IMR-90 (cell line): ENCODE data around the gene UBE2QL1. TPM values are rescaled to one million over a fixed set of nuclear protein-coding genes. Genes with fewer than 3 reads are reported as not detected.

Experiments used
- ATAC-seq: fragments of 200-7000 bp; cut with Tn5 transposase; 2 replicates; pipeline ENCODE4 v1.9.1; 2020; ENCODE audit warnings: low read depth, mild to moderate bottlenecking, moderate library complexity
- BruUV-seq: library from RNA; stranded (reverse); fragments of 400-500 nt; replicated peaks from 2 replicates; lab custom pipeline; 2021; lab: Mats Ljungman, UMichigan
- CTCF ChIA-PET: fragments of 300-600 bp; formaldehyde crosslinking; extraction: SDS; loops from one replicate; lab custom pipeline; 2021; ENCODE audit warnings: antibody characterized with exemption; lab: Yijun Ruan, JAX
- POLR2A ChIA-PET: fragments of 300-600 bp; sonication (Branson Sonifier 250); formaldehyde crosslinking; loops from one replicate; lab custom pipeline; 2022; ENCODE audit warnings: antibody characterized with exemption; ENCODE audit not compliant: unreplicated experiment; lab: Charles Lee
- DNase-seq: peaks from one replicate; pipeline ENCODE4 v3.0.0; 2013
- H2AFZ ChIP-seq: replicated peaks from 2 replicates; pipeline ENCODE3; 2013; ENCODE audit warnings: low read length, mild to moderate bottlenecking; ENCODE audit not compliant: poor library complexity
- H2AK5ac ChIP-seq: 2 replicates; pipeline ENCODE4 v1.6.1; 2013; ENCODE audit warnings: low read depth, low read length, inconsistent platforms
- H2AK9ac ChIP-seq: replicated peaks from 2 replicates; pipeline ENCODE3; 2013; ENCODE audit warnings: mild to moderate bottlenecking, low read depth, low read length, moderate library complexity; ENCODE audit not compliant: poor library complexity
- H2BK120ac ChIP-seq: 2 replicates; pipeline ENCODE4 v1.6.1; 2013; ENCODE audit warnings: low read depth, low read length, inconsistent platforms
- H2BK15ac ChIP-seq: 3 replicates; pipeline ENCODE4 v1.6.1; 2013; ENCODE audit warnings: low read depth, low read length, inconsistent platforms
- H2BK20ac ChIP-seq: 2 replicates; pipeline ENCODE4 v1.6.1; 2013; ENCODE audit warnings: low read depth, mild to moderate bottlenecking, inconsistent platforms, low read length, moderate library complexity
- H2BK5ac ChIP-seq: 2 replicates; pipeline ENCODE4 v1.6.1; 2013; ENCODE audit warnings: mild to moderate bottlenecking, low read depth, low read length, inconsistent platforms; ENCODE audit not compliant: poor library complexity, severe bottlenecking
- H3K14ac ChIP-seq: replicated peaks from 2 replicates; pipeline ENCODE4 v1.6.1; 2013; ENCODE audit warnings: low read depth, low read length, inconsistent platforms
- H3K18ac ChIP-seq: 2 replicates; pipeline ENCODE4 v1.6.1; 2013; ENCODE audit warnings: low read depth, low read length, control low read depth
- H3K23ac ChIP-seq: 2 replicates; pipeline ENCODE4 v1.6.1; 2013; ENCODE audit warnings: low read depth, low read length, inconsistent platforms
- H3K27ac ChIP-seq: 2 replicates; pipeline ENCODE4 v1.5.1; 2013; ENCODE audit warnings: mild to moderate bottlenecking, control low read depth, low read length; ENCODE audit not compliant: insufficient read depth
- H3K27me3 ChIP-seq: 2 replicates; pipeline ENCODE4 v1.6.1; 2013; ENCODE audit warnings: low read length; ENCODE audit not compliant: control insufficient read depth, insufficient read depth
- H3K36me3 ChIP-seq: 2 replicates; pipeline ENCODE4 v1.6.1; 2013; ENCODE audit warnings: low read length, mixed read lengths; ENCODE audit not compliant: control insufficient read depth, insufficient read depth
- H3K4ac ChIP-seq: 2 replicates; pipeline ENCODE4 v1.6.1; 2013; ENCODE audit warnings: low read depth, low read length, inconsistent platforms
- H3K4me1 ChIP-seq: 2 replicates; pipeline ENCODE4 v1.6.1; 2013; ENCODE audit warnings: low read length, mixed read lengths; ENCODE audit not compliant: control insufficient read depth, insufficient read depth
- H3K4me2 ChIP-seq: 2 replicates; pipeline ENCODE4 v1.6.1; 2013; ENCODE audit warnings: low read depth, mild to moderate bottlenecking, control low read depth, low read length, moderate library complexity
- H3K4me3 ChIP-seq: 2 replicates; pipeline ENCODE4 v1.5.1; 2013; ENCODE audit warnings: low read depth, mild to moderate bottlenecking, control low read depth, low read length, moderate library complexity; ENCODE audit not compliant: insufficient read depth
- H3K56ac ChIP-seq: 2 replicates; pipeline ENCODE4 v1.6.1; 2013; ENCODE audit warnings: low read length, inconsistent platforms; ENCODE audit not compliant: insufficient read depth; ENCODE audit errors: extremely low read depth
- H3K79me1 ChIP-seq, 2 experiments: 2 replicates each; pipeline ENCODE4 v1.6.1; 2013; ENCODE audit warnings: low read length in 2 of 2, inconsistent platforms in 1 of 2, low read depth in 1 of 2
- H3K9ac ChIP-seq: 2 replicates; pipeline ENCODE4 v1.6.1; 2013; ENCODE audit warnings: low read depth, low read length, control low read depth
- H3K9me1 ChIP-seq: 2 replicates; pipeline ENCODE4 v1.6.1; 2013; ENCODE audit warnings: low read length, inconsistent platforms; ENCODE audit not compliant: insufficient read depth
- H3K9me3 ChIP-seq: 2 replicates; pipeline ENCODE4 v1.6.1; 2013; ENCODE audit warnings: low read length; ENCODE audit not compliant: control insufficient read depth, insufficient read depth
- H4K20me1 ChIP-seq: 2 replicates; pipeline ENCODE4 v1.6.1; 2013; ENCODE audit warnings: low read length, inconsistent platforms; ENCODE audit not compliant: insufficient read depth
- H4K5ac ChIP-seq: 2 replicates; pipeline ENCODE4 v1.6.1; 2013; ENCODE audit warnings: mild to moderate bottlenecking, low read depth, low read length, control low read depth
- H4K8ac ChIP-seq, 2 experiments: 2 replicates each; pipeline ENCODE4 v1.6.1; 2013; ENCODE audit warnings: low read depth in 2 of 2, low read length in 2 of 2, control low read depth in 1 of 2, inconsistent platforms in 1 of 2
- H4K91ac ChIP-seq: 2 replicates; pipeline ENCODE4 v1.6.1; 2013; ENCODE audit warnings: low read depth, low read length, inconsistent platforms; ENCODE audit not compliant: insufficient read depth
- BHLHE40 ChIP-seq: fragments of 150-350 bp; IDR thresholded peaks from 2 replicates; pipeline ENCODE4 v1.6.1; 2016; ENCODE audit warnings: mild to moderate bottlenecking, low read depth, low read length
- CEBPB ChIP-seq: IDR thresholded peaks from 2 replicates; pipeline ENCODE4 v1.6.1; 2012; ENCODE audit warnings: low read depth, low read length, improper control_type of control experiment
- CHD1 ChIP-seq: IDR thresholded peaks from 2 replicates; pipeline ENCODE4 v1.6.1; 2012; ENCODE audit warnings: low read depth, low read length, improper control_type of control experiment
- FOS ChIP-seq: fragments of 150-350 bp; IDR thresholded peaks from 2 replicates; pipeline ENCODE4 v1.6.1; 2016; ENCODE audit warnings: low read depth, low read length
- MAFK ChIP-seq: IDR thresholded peaks from 2 replicates; pipeline ENCODE4 v1.6.1; 2012; ENCODE audit warnings: low read depth, low read length, improper control_type of control experiment
- MAZ ChIP-seq: IDR thresholded peaks from 2 replicates; pipeline ENCODE4 v1.6.1; 2012; ENCODE audit warnings: low read depth, mild to moderate bottlenecking, low read length, improper control_type of control experiment, moderate library complexity, borderline replicate concordance
- MXI1 ChIP-seq: IDR thresholded peaks from 2 replicates; pipeline ENCODE4 v1.6.1; 2012; ENCODE audit warnings: low read depth, mild to moderate bottlenecking, low read length, moderate library complexity, borderline replicate concordance
- NFE2L2 ChIP-seq: fragments of 150-350 bp; IDR thresholded peaks from 2 replicates; pipeline ENCODE4 v1.6.1; 2016; ENCODE audit warnings: low read depth, mild to moderate bottlenecking, low read length
- POLR2A ChIP-seq: IDR thresholded peaks from 2 replicates; pipeline ENCODE4 v1.6.1; 2012; ENCODE audit warnings: mild to moderate bottlenecking, low read depth, low read length
- RAD21 ChIP-seq: IDR thresholded peaks from 2 replicates; pipeline ENCODE4 v1.6.1; 2012; ENCODE audit warnings: low read length, improper control_type of control experiment
- RCOR1 ChIP-seq: IDR thresholded peaks from 2 replicates; pipeline ENCODE4 v1.6.1; 2012; ENCODE audit warnings: mild to moderate bottlenecking, low read length, improper control_type of control experiment; ENCODE audit not compliant: insufficient replicate concordance
- RFX5 ChIP-seq: IDR thresholded peaks from 2 replicates; pipeline ENCODE4 v1.8.0; 2012; ENCODE audit warnings: low read depth, mild to moderate bottlenecking, low read length, moderate library complexity
- SMC3 ChIP-seq: fragments of 150-350 bp; IDR thresholded peaks from 2 replicates; pipeline ENCODE4 v1.6.1; 2016; ENCODE audit warnings: low read depth, mild to moderate bottlenecking, antibody characterized with exemption, low read length, moderate library complexity
- WGBS, 2 experiments: methylation state at CpG; one replicate each; pipeline versions ENCODE4 v1.1.5 to v1.1.7; 2013; ENCODE audit warnings: missing lambda C conversion rate in 2 of 2; ENCODE audit not compliant: insufficient read length in 1 of 2; ENCODE audit errors: extremely low coverage in 2 of 2; 5-methylcytosine and 5-hydroxymethylcytosine counted together
- dilution Hi-C: fragments of 300-500 bp; cut with HindIII; formaldehyde crosslinking; loops from one replicate; pipeline ENCODE4 v1.14.3; 2018; ENCODE audit warnings: low sequenced_read_pairs; ENCODE audit not compliant: unreplicated experiment
- in situ Hi-C: fragments of 300-500 bp; cut with MboI; formaldehyde crosslinking; loops from 3 replicates; pipeline ENCODE4 v1.14.3; 2019; ENCODE audit warnings: low sequenced_read_pairs, inconsistent platforms, mixed read lengths
- intact Hi-C: fragments of 100-400 bp; cut with micrococcal nuclease; formaldehyde crosslinking; loops from 2 replicates; pipeline ENCODE4 v1.10.0; 2022
- polyA plus RNA-seq, 3 experiments: library from polyadenylated mRNA; depleted of rRNA; stranded (reverse); fragments of >200 nt; gene quantifications; 2 replicates each; pipeline ENCODE4 v1.2.3, GENCODE V29; 2012; ENCODE audit warnings: low replicate concordance in 1 of 3
- total RNA-seq: library from RNA; depleted of rRNA; stranded (reverse); fragments of >200 nt; gene quantifications from 2 replicates; pipeline ENCODE4 v1.2.3, GENCODE V29; 2012
- TF ChIP-seq, protein P1 (sequence below): conservative IDR thresholded peaks from 2 replicates; pipeline ENCODE4 v1.5.1; 2012; ENCODE audit warnings: mild to moderate bottlenecking, low read depth, low read length, improper control_type of control experiment
- TF ChIP-seq, protein P2 (sequence below): fragments of 150-350 bp; IDR thresholded peaks from 2 replicates; pipeline ENCODE4 v1.6.1; 2017; ENCODE audit warnings: mild to moderate bottlenecking, antibody characterized with exemption, low read length, low read depth
- TF ChIP-seq, protein P3 (sequence below): fragments of 150-350 bp; IDR thresholded peaks from 2 replicates; pipeline ENCODE4 v1.6.1; 2016; ENCODE audit warnings: low read depth, mild to moderate bottlenecking, low read length, moderate library complexity, borderline replicate concordance

The UBE2QL1 gene
- total and polyA plus RNA-seq, 2 of the 4 experiments (the other 2 are of a cell fraction): not detected

DNA sequence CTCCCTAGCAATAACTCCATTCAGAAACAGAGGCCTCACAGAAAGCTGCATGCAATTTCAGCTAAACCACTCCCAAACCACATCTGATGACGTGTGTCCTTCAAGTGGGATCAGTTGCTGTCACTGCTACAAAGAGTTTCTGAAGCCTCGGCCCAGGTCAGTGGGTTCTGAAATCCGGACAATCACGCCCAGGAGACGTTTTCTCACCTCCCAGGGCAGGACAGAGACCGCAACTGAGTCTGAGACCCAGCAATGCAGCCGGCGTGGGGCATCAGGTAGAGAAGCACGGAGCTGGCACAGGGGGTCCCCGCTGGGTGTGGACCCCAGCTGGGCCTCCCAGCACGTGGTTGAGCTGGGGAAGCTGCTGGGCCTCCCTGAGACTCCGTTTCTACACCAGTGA, 2.6 kb upstream of the UBE2QL1 start:
- dilution Hi-C loops (no loop called here), in situ Hi-C loops (no loop called here), intact Hi-C loops (no loop called here)
- H2AFZ ChIP-seq: no peak overlapping the region
- H3K4me3 ChIP-seq: no peak overlapping the region
- no peak overlapping the region for H2BK20ac ChIP-seq
- no peak overlapping the region for H4K8ac ChIP-seq
- no peaks in the 10 kb centered on the region for H3K36me3 ChIP-seq
- no peak overlapping the region for H2AK5ac ChIP-seq
- no peak overlapping the region for H4K5ac ChIP-seq
- H2BK15ac ChIP-seq: no peak overlapping the region
- H3K9ac ChIP-seq: no peak overlapping the region
- no peak overlapping the region for H3K4ac ChIP-seq
- DNase-seq: no peak
- CTCF ChIA-PET: no interaction called here
- H4K20me1 ChIP-seq: peaks cover 7% of the 10 kb centered on the region; the same call in 1 of the 2 replicates
- peaks cover 24% of the 10 kb centered on the region for H3K27me3 ChIP-seq
- H2BK120ac ChIP-seq: no peak overlapping the region
- H3K9me3 ChIP-seq: no peaks in the 10 kb centered on the region
- no peak overlapping the region for H3K18ac ChIP-seq
- no peak overlapping the region for H4K91ac ChIP-seq
- H3K79me1 ChIP-seq: no peaks in the 10 kb centered on the region
- H2BK5ac ChIP-seq: no peak overlapping the region
- no peak overlapping the region for H3K14ac ChIP-seq
- peaks cover 6% of the 10 kb centered on the region; the same call in 1 of the 2 replicates for H3K9me1 ChIP-seq
- no peak overlapping the region for H3K4me2 ChIP-seq
- no peak overlapping the region for H2AK9ac ChIP-seq
- H3K56ac ChIP-seq: no peak overlapping the region
- no peaks in the 10 kb centered on the region for H3K4me1 ChIP-seq
- POLR2A ChIA-PET: no interaction called here
- H3K23ac ChIP-seq: no peak overlapping the region
- H3K27ac ChIP-seq: no peak overlapping the region
- WGBS, 2 experiments: 25% methylated on average over 2 of the region's 12 CpGs; no CpG with 5 or more reads in 1 of the 2 experiments
- BruUV-seq: no TSS peak
- TF ChIP-seq RFX5: no peak
- TF ChIP-seq MXI1: no peak
- no peak for TF ChIP-seq NFE2L2
- TF ChIP-seq, protein P1, sequence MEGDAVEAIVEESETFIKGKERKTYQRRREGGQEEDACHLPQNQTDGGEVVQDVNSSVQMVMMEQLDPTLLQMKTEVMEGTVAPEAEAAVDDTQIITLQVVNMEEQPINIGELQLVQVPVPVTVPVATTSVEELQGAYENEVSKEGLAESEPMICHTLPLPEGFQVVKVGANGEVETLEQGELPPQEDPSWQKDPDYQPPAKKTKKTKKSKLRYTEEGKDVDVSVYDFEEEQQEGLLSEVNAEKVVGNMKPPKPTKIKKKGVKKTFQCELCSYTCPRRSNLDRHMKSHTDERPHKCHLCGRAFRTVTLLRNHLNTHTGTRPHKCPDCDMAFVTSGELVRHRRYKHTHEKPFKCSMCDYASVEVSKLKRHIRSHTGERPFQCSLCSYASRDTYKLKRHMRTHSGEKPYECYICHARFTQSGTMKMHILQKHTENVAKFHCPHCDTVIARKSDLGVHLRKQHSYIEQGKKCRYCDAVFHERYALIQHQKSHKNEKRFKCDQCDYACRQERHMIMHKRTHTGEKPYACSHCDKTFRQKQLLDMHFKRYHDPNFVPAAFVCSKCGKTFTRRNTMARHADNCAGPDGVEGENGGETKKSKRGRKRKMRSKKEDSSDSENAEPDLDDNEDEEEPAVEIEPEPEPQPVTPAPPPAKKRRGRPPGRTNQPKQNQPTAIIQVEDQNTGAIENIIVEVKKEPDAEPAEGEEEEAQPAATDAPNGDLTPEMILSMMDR: no peak
- TF ChIP-seq POLR2A: no peak
- no peak for TF ChIP-seq CHD1
- TF ChIP-seq, protein P2, sequence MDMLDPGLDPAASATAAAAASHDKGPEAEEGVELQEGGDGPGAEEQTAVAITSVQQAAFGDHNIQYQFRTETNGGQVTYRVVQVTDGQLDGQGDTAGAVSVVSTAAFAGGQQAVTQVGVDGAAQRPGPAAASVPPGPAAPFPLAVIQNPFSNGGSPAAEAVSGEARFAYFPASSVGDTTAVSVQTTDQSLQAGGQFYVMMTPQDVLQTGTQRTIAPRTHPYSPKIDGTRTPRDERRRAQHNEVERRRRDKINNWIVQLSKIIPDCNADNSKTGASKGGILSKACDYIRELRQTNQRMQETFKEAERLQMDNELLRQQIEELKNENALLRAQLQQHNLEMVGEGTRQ: no peak
- no peak for TF ChIP-seq RAD21
- TF ChIP-seq SMC3: no peak
- no peak for TF ChIP-seq MAFK
- TF ChIP-seq, protein P3, sequence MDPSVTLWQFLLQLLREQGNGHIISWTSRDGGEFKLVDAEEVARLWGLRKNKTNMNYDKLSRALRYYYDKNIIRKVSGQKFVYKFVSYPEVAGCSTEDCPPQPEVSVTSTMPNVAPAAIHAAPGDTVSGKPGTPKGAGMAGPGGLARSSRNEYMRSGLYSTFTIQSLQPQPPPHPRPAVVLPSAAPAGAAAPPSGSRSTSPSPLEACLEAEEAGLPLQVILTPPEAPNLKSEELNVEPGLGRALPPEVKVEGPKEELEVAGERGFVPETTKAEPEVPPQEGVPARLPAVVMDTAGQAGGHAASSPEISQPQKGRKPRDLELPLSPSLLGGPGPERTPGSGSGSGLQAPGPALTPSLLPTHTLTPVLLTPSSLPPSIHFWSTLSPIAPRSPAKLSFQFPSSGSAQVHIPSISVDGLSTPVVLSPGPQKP: no peak
- TF ChIP-seq CEBPB: no peak
- TF ChIP-seq FOS: no peak
- TF ChIP-seq BHLHE40: no peak
- no peak for TF ChIP-seq RCOR1
- no peak for TF ChIP-seq MAZ
- no peak for ATAC-seq
